K562 (cell line): ENCODE results near the gene PRRT2. TPM values are rescaled to one million over a fixed set of nuclear protein-coding genes. Genes with fewer than 3 reads are reported as not detected.

Experiments used
- ARHGAP35 ChIP-seq: fragments of 450-650 bp; IDR thresholded peaks from 2 replicates; pipeline ENCODE4 v1.6.1; 2018; ENCODE audit not compliant: partially characterized antibody
- CTCFL ChIP-seq: IDR thresholded peaks from 2 replicates; pipeline ENCODE4 v1.6.1; 2011; ENCODE audit warnings: borderline replicate concordance, low read depth, mild to moderate bottlenecking, moderate library complexity, low read length; ENCODE audit not compliant: insufficient read depth, poor library complexity, severe bottlenecking
- DNMT1 ChIP-seq: fragments of 450-650 bp; IDR thresholded peaks from 2 replicates; pipeline ENCODE4 v1.6.1; 2016; ENCODE audit warnings: antibody characterized with exemption, mild to moderate bottlenecking
- GABPB1 ChIP-seq: sonication (generic); formaldehyde crosslinking; IDR thresholded peaks from 2 replicates; pipeline ENCODE4 v1.8.0; 2022; ENCODE audit warnings: mild to moderate bottlenecking, missing genetic modification reagents
- GTF2B ChIP-seq: IDR thresholded peaks from 2 replicates; pipeline ENCODE4 v1.6.1; 2011; ENCODE audit not compliant: insufficient read length; ENCODE audit errors: extremely low read depth
- KDM5B ChIP-seq: fragments of 200-600 bp; sonication (generic); IDR thresholded peaks from 2 replicates; pipeline ENCODE4 v1.6.1; 2012; ENCODE audit warnings: low read depth, mild to moderate bottlenecking, moderate library complexity, low read length, control low read depth, inconsistent platforms; ENCODE audit not compliant: insufficient replicate concordance
- KLF13 ChIP-seq: fragments of 450-650 bp; IDR thresholded peaks from 2 replicates; pipeline ENCODE4 v1.6.1; 2016; ENCODE audit warnings: missing genetic modification characterization, low read depth, mild to moderate bottlenecking, missing compliant biosample characterization, moderate library complexity, borderline replicate concordance
- MCM5 ChIP-seq: fragments of 450-650 bp; IDR thresholded peaks from 2 replicates; pipeline ENCODE4 v1.6.1; 2016; ENCODE audit warnings: low read depth
- POLR2AphosphoS5 ChIP-seq: IDR thresholded peaks from 2 replicates; pipeline ENCODE4 v1.6.1; 2011; ENCODE audit warnings: mild to moderate bottlenecking, low read depth, low read length, moderate library complexity; ENCODE audit not compliant: control insufficient read depth, insufficient read depth
- PURB ChIP-seq: sonication (generic); formaldehyde crosslinking; IDR thresholded peaks from 2 replicates; pipeline ENCODE4 v1.9.0; 2021; ENCODE audit warnings: low read depth, mild to moderate bottlenecking, missing genetic modification reagents
- RHOXF2B ChIP-seq: fragments of 250-450 bp; sonication (Bioruptor Pico); conservative IDR thresholded peaks from 2 replicates; pipeline ENCODE4 v1.5.1; 2021
- ZBTB40 ChIP-seq, 2 experiments: fragments of 450-650 bp in 1 of 2; sonication (generic) in 1 of 2; formaldehyde crosslinking in 1 of 2; IDR thresholded peaks; 2 replicates each; pipeline versions ENCODE4 v1.7.1 to v1.9.0; 2016 to 2022; ENCODE audit warnings: inconsistent platforms in 1 of 2, mild to moderate bottlenecking in 1 of 2, missing genetic modification reagents in 1 of 2
- ZEB2 ChIP-seq: fragments of 450-650 bp; IDR thresholded peaks from 2 replicates; pipeline ENCODE4 v1.6.1; 2016
- ZFP1 ChIP-seq: fragments of 450-650 bp; formaldehyde crosslinking; IDR thresholded peaks from 2 replicates; pipeline ENCODE4 v1.4.0; 2020; ENCODE audit warnings: mild to moderate bottlenecking, mixed read lengths
- ZKSCAN8 ChIP-seq: fragments of 200-800 bp; sonication (Bioruptor generic); IDR thresholded peaks from 2 replicates; pipeline ENCODE4 v1.6.1; 2016; ENCODE audit warnings: missing genetic modification characterization, missing compliant biosample characterization
- polyA plus RNA-seq, 8 experiments: library from polyadenylated mRNA; depleted of rRNA in 4 of 8; stranded (reverse) in 5 of 8; unstranded in 3 of 8; fragments of >200 nt; fragmentation: Nextera tagmentation in 2 of 8; fragmentation: Illumina TruSeq in 1 of 8; extraction: Ambion mirVana in 2 of 8; extraction: Trizol in 1 of 8; gene quantifications; 2 replicates each; pipeline versions ENCODE4 v1.2.1 to v1.2.3, GENCODE V29; 2011 to 2014; ENCODE audit warnings: inconsistent platforms in 1 of 8, missing spikeins in 1 of 8
- total RNA-seq, 7 experiments: library from RNA; depleted of rRNA in 6 of 7; stranded (reverse); fragments of >200 nt in 6 of 7; fragmentation: Illumina TruSeq in 2 of 7; extraction: Trizol in 2 of 7; gene quantifications; 2 replicates each; pipeline versions ENCODE4 v1.2.1 to v1.2.3, GENCODE V29; 2011 to 2021; ENCODE audit warnings: low replicate concordance in 1 of 7

The PRRT2 gene
- total and polyA plus RNA-seq, 9 of the 15 experiments (the other 6 are each of a cell fraction or from before 2014, with no cell fraction given), result 0.11 to 1.0 (median 0.42) TPM; not detected in 2

GRCh38 chr16:29815793-29816693, 4.0 kb downstream of the PRRT2 start, which contains the start of gene PAGR1 (continued):
- peak; percentile 69 for TF ChIP-seq KDM5B
- TF ChIP-seq ZBTB40 (IDR thresholded peaks at IDR 0.05), result peak; percentile 72
- TF ChIP-seq ZBTB40 (CRISPR knock-in tag; IDR thresholded peaks at IDR 0.05), result no peak
- no peak for TF ChIP-seq PURB (CRISPR knock-in tag)
- no peak for TF ChIP-seq MCM5
- peak; percentile 58; the same call in 1 of the 2 replicates for TF ChIP-seq ZEB2
- TF ChIP-seq KLF13 (tag), result peak; percentile 61; the same call in 1 of the 2 replicates
- peak; percentile 79 for TF ChIP-seq GABPB1 (CRISPR knock-in tag)
- peak; percentile 60 for TF ChIP-seq POLR2AphosphoS5
- no peak for TF ChIP-seq RHOXF2B
- peak; percentile 90 for TF ChIP-seq CTCFL
- no peak for TF ChIP-seq DNMT1
- TF ChIP-seq ZFP1 (CRISPR knock-in tag), result no peak
- TF ChIP-seq GTF2B, result no peak
- no peak for TF ChIP-seq ARHGAP35
- no peak for TF ChIP-seq ZKSCAN8 (CRISPR knock-in tag)
